Esophagus muscularis mucosa (tissue), 3 donors: Measurements from ENCODE around the gene TIGD3.

ENCODE experiments used
- POLR2A ChIP-seq: fragments of 450-650 bp; IDR thresholded peaks from one replicate; pipeline ENCODE4 v1.6.1; 2017; ENCODE audit warnings: antibody characterized with exemption, moderate library complexity, mild to moderate bottlenecking, low read depth
- TF ChIP-seq, protein P1 (sequence below), 3 experiments: fragments of 200-600 bp in 2 of 3; fragments of 450-650 bp in 1 of 3; sonication (generic) in 2 of 3; IDR thresholded peaks; one replicate each; pipeline ENCODE4 v1.5.1; 2017 to 2019; ENCODE audit warnings: antibody characterized with exemption in 3 of 3, mild to moderate bottlenecking in 2 of 3, moderate library complexity in 1 of 3

DNA sequence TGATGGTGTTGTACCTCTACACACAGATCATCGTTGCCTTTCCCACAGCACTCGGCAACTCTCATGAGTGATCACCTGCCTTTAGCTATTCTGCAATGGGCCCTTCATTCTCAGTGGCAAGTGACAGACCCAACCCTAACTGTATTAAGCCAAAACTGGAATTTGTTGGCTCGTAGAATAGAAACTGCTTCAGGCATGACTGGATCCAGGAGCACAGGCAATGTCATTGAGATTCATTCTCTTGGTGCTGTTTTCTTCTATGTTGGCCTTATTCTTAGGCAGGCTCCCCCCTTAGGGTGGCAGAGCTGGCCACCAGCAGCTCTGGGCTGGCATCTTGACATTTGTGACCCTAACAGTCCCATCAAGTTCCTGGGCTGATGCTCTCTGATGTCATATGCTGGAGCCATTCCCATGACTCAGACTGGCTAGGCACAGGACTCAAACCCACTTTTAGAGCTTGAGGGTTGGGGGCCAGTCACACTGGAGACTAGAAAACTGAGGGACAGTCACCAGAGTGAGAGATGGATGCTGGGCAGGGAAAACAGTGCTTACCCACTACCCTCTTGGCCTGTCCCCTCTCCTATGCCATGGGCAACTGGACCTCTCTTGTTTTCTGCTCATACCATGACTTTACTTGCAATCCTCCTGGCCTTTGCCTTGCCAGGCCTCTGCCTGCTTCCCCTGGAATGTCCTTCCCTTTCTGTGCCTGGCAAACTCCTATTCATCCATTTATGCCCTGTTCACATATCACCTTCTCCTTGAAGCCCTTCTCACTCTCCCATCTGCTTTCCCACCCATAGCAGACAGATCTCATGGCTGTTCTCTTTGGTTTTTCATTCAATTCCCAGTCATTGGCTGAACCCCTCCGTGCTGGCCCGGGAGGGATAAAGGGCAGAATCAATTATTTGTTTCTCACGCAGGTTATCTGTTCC is 47.0 kb upstream of the TIGD3 start:
- TF ChIP-seq, protein P1, sequence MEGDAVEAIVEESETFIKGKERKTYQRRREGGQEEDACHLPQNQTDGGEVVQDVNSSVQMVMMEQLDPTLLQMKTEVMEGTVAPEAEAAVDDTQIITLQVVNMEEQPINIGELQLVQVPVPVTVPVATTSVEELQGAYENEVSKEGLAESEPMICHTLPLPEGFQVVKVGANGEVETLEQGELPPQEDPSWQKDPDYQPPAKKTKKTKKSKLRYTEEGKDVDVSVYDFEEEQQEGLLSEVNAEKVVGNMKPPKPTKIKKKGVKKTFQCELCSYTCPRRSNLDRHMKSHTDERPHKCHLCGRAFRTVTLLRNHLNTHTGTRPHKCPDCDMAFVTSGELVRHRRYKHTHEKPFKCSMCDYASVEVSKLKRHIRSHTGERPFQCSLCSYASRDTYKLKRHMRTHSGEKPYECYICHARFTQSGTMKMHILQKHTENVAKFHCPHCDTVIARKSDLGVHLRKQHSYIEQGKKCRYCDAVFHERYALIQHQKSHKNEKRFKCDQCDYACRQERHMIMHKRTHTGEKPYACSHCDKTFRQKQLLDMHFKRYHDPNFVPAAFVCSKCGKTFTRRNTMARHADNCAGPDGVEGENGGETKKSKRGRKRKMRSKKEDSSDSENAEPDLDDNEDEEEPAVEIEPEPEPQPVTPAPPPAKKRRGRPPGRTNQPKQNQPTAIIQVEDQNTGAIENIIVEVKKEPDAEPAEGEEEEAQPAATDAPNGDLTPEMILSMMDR (IDR thresholded peaks at IDR 0.05), result no peak
- no peak for TF ChIP-seq POLR2A
